ENCODE measurements around the gene CSTB.

DNA sequence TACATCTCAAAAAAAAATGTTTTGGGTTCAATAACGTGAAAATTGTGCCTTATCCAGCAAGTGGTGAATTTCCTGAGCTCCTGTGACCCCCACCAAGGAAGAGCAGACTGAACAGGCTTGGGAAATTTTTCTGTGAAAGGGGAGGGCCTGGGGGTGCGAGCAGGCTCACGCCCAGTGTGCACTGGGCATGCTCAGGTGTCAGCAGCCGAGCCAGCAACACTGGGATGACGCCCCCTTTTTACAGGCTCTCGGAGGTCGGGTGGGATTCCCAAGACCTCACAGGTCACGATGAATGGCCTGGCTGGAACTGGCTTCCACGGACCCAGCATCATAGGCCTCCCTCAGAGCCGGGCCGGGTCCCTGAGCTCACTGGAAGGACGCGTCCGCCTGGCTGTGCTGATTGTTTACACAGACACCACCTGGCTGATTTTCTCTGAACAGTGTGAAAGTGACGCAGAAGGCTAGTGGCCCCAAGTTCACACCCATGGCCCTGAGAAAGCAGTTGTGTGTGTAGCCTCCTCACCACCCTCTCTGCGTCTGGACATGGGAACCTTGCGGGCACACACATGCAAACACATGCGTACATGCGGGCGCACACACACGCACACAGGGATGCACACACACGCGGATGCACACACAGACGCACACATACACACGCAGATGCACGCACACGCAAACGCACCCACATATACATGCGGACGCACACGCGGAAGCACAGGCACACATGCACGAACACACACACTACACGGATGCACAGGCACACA is 9.2 kb downstream of the CSTB start:
- no peak for TF ChIP-seq CTCF (IDR thresholded peaks at IDR 0.05)
- TF ChIP-seq POLR2A (IDR thresholded peaks at IDR 0.05) = no peak
- TF ChIP-seq POLR2AphosphoS5 (IDR thresholded peaks at IDR 0.05) = peak in 1 of 3 donors; percentile 8
